Activated T-cell treated with anti-CD3 and anti-CD28 coated beads, Interleukin-2, amount 50 U/mL, for 72 hours (primary cell): ENCODE measurements around the gene DYRK2. TPM values are rescaled to one million over a fixed set of nuclear protein-coding genes. Genes with fewer than 3 reads are reported as not detected.

Source experiments
- ATAC-seq, 2 donors: fragments of 150-1000 bp; cut with Tn5 transposase; replicated peaks in 1 of 2; 2 replicates each; pipeline ENCODE4 v1.10.0; 2021; ENCODE audit warnings: moderate library complexity in 2 of 2, mild to moderate bottlenecking in 1 of 2
- DNase-seq, 2 donors: peaks; one replicate each; pipeline ENCODE4 v3.0.0; 2021 to 2022; ENCODE audit warnings: mixed read lengths in 1 of 2
- H3K27ac Mint-ChIP-seq: one replicate; pipeline ENCODE4 v1.8.0; 2022; ENCODE audit warnings: mild to moderate bottlenecking, moderate library complexity, mixed read lengths
- H3K27me3 Mint-ChIP-seq: one replicate; pipeline ENCODE4 v1.8.0; 2022; ENCODE audit warnings: low read depth, mixed read lengths
- H3K36me3 Mint-ChIP-seq, 2 donors: one replicate each; pipeline ENCODE4 v1.8.0; 2022; ENCODE audit warnings: mixed read lengths in 2 of 2, mild to moderate bottlenecking in 1 of 2; ENCODE audit not compliant: insufficient read depth in 2 of 2
- H3K4me1 Mint-ChIP-seq: one replicate; pipeline ENCODE4 v1.8.0; 2022; ENCODE audit warnings: low read depth, mixed read lengths
- H3K4me3 Mint-ChIP-seq, 2 donors: one replicate each; pipeline ENCODE4 v1.8.0; 2022; ENCODE audit warnings: mild to moderate bottlenecking in 2 of 2, mixed read lengths in 2 of 2, moderate library complexity in 2 of 2
- H3K9me3 Mint-ChIP-seq, 2 donors: one replicate each; pipeline ENCODE4 v1.8.0; 2022; ENCODE audit warnings: mixed read lengths in 2 of 2
- total RNA-seq, 2 donors: library from RNA; stranded (reverse); gene quantifications; one replicate each; pipeline ENCODE4 v1.2.3, GENCODE V29; 2022

Gene DYRK2
- total RNA-seq, 2 donors from 2014 or later = 27.3 to 30.3 TPM

DNA sequence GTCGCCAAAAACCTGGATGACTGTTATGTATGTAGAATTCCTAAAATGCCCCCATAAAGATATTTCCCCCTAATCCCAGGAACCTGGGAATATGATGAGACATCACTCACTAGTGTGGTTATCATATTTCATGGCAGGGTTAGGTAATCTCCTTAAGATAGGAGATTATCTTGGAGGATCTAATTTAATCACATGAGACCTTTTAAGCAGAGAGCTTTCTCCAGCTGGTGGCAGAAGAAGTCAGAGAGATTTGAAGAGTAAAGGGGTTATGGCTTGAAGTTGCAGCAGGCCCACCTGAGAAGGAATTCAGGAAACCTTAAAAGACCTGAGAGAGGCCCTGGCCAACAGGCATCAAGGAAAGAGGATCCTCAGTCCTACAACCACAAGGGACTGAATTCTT is 53.6 kb downstream of the DYRK2 start:
- peaks cover 46% of the 10 kb centered on the region for H3K4me1 Mint-ChIP-seq
- ATAC-seq (no peak), DNase-seq (no peak)
- peaks cover 36% of the 10 kb centered on the region for H3K27me3 Mint-ChIP-seq
- H3K4me3 Mint-ChIP-seq = no peak overlapping the region
- H3K27ac Mint-ChIP-seq = no peak overlapping the region
- H3K9me3 Mint-ChIP-seq = peaks cover 0 to 3% of the 10 kb centered on the region in 2 donors
- H3K36me3 Mint-ChIP-seq = peaks cover 0 to 3% of the 10 kb centered on the region in 2 donors

DNA sequence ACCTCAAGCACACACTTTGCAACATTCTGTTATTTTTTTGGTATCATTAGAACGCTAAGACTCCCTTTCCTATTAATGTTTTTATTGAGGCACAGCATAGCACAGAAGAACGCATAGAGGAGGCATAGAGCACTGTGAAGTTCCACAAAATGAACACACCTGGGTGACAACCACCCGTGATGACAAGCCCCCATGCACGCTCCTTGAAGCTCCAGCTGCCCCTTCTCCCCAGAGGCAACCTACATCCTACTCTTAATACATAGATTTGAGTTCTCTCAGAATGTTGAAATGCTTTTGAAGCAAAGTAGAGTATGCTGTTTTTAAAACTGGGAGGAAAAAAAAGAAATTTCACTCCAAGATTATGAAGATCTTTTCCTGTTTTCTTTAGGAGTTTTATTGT is 55.5 kb downstream of the DYRK2 start:
- Mint-ChIP-seq H3K4me1 (peaks cover 27% of the 10 kb centered on the region), H3K4me3 (no peak overlapping the region), H3K36me3 (peaks cover 0 to 3% of the 10 kb centered on the region in 2 donors), H3K27ac (no peak overlapping the region), H3K9me3 (peaks cover 0 to 3% of the 10 kb centered on the region in 2 donors), H3K27me3 (peaks cover 36% of the 10 kb centered on the region)
- ATAC-seq (no peak), DNase-seq (no peak)

- peaks cover 0 to 5% of the 10 kb centered on the region in 2 donors for H3K36me3 Mint-ChIP-seq
- H3K27me3 Mint-ChIP-seq = peaks cover 36% of the 10 kb centered on the region
- H3K9me3 Mint-ChIP-seq = peaks cover 0 to 3% of the 10 kb centered on the region in 2 donors
- ATAC-seq (no peak), DNase-seq (no peak)
- no peak overlapping the region for H3K4me3 Mint-ChIP-seq
- peaks cover 23% of the 10 kb centered on the region for H3K4me1 Mint-ChIP-seq
- H3K27ac Mint-ChIP-seq = no peak overlapping the region
Observed at GRCh38 chr12:67705394-67706370, 57.1 kb downstream of the DYRK2 start.

DNA sequence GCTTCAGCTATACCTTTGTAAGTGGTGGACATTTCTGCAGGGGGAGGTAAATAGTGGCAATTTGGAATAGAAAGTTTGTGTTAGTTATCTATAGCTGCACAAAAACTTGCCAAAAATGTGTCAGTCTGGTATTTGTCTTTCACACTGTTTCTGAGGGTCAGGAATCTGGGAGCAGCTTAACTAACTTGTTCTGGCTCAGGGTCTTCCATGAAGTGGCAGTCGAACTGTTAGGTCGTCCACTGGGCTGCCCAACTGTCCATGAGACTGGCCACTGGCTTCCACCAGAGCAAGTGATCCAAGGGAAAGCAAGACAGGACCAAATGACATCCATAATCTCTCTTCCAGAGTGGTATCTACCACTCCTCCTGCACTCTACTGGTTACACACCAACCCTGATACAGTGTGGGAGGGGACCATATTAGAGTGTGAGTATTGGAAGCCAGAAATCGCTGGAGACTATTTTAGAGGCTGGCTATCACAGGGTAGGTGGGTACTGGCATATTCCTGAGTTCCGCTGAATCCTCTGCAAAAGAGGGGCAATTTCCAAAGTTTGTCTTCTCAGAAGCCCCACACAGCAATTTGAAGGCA is 60.9 kb downstream of the DYRK2 start:
- Mint-ChIP-seq H3K27me3 (peaks cover 19% of the 10 kb centered on the region), H3K4me1 (peaks cover 17% of the 10 kb centered on the region), H3K36me3 (peaks cover 0 to 1% of the 10 kb centered on the region in 2 donors), H3K4me3 (no peak overlapping the region), H3K9me3 (peaks cover 0 to 2% of the 10 kb centered on the region in 2 donors), H3K27ac (no peak overlapping the region)
- ATAC-seq (no peak), DNase-seq (no peak)

DNA sequence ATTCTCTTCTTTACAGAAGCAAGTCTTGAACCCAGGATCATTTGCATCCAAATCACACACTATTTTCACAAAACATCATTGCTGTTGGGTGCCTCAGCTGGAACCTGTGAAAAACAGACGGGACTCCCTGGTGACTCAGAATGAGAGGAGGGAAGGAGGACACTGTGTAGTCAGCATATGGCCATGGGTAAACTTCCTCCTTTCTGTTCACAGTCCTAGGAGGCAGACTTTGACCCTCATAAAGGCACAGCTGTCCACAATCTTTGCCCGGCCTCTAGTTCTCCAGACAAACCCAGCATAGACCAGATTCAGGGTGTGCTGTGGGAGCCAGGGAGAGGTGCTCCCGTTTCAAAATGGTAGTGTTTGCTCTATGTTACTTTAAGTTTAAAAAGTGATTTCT is 62.0 kb downstream of the DYRK2 start:
- H3K4me1 Mint-ChIP-seq = peaks cover 17% of the 10 kb centered on the region
- DNase-seq (no peak), ATAC-seq (no peak)
- H3K9me3 Mint-ChIP-seq = peaks cover 0 to 2% of the 10 kb centered on the region in 2 donors
- peaks cover 8% of the 10 kb centered on the region for H3K27me3 Mint-ChIP-seq
- no peak overlapping the region for H3K4me3 Mint-ChIP-seq
- H3K27ac Mint-ChIP-seq = no peak overlapping the region
- H3K36me3 Mint-ChIP-seq = peaks cover 0 to 1% of the 10 kb centered on the region in 2 donors

DNA sequence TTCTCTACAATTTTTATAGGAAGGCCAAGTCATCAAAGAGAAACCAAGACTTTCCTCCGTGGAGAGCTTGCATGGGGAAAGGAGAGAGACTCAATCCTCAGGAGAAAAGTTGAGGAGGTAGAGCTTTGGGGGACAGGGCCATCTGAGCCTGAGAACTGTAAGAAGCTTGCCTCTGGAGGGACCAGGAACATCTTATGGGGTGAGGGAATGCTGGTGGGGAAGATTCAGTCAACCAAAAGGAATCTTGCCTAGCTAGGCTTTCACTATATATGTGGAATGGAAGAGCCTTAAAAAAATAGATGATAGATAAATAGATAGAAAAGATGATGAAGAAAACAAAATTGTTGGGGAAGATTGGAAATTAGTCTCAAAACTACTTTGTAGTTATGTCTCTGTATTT is 63.5 kb downstream of the DYRK2 start:
- Mint-ChIP-seq H3K4me3 (no peak overlapping the region), H3K36me3 (peaks cover 0 to 1% of the 10 kb centered on the region in 2 donors), H3K9me3 (peaks cover 0 to 2% of the 10 kb centered on the region in 2 donors), H3K27ac (no peak overlapping the region), H3K27me3 (no peaks in the 10 kb centered on the region), H3K4me1 (peaks cover 17% of the 10 kb centered on the region)
- DNase-seq (no peak), ATAC-seq (no peak)

GRCh38 chr12:67714648-67715047 is 66.1 kb downstream of the DYRK2 start:
- Mint-ChIP-seq H3K36me3 (peaks cover 0 to 1% of the 10 kb centered on the region in 2 donors), H3K27me3 (peaks cover 6% of the 10 kb centered on the region), H3K4me3 (no peak overlapping the region), H3K4me1 (peaks cover 17% of the 10 kb centered on the region), H3K9me3 (peaks cover 0 to 2% of the 10 kb centered on the region in 2 donors), H3K27ac (no peak overlapping the region)
- DNase-seq = no peak
- no peak for ATAC-seq
